Glomerular visceral epithelial cell (primary cell): Measurements from ENCODE around the gene HOXA2.
A peak's percentile ranks its signal among the peaks of the same experiment; 100 is the strongest.

Experiments
- DNase-seq: peaks from one replicate; pipeline ENCODE4 v3.0.0-alpha.2; 2016; ENCODE audit errors: extremely low spot score

The HOXA2 gene

DNA sequence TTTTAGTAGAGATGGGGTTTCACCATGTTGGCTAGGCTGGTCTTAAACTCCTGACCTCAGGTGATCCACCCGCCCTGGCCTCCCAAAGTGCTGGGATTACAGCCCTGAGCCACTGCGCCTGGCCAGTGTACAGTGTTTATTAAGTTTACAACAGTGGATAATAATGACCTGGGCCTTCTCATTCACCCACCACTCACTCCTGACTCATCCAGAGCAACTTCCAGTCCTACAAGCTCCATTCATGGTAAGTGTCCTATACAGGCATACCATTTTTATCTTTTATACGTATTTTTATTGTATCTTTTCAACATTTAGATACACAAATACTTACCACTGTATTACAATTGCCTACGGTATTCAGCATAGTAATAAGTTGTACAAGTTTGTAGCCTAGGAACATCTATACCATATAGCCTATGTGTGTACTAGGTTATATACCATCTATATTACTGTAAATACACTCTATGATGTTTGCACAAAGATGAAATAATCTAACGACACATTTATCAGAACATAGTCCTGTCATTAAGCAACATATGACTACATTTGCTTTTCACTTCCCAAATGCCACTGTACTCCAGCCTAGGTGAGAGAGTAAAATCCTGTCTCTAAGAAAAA lies 23.8 kb downstream of the HOXA2 start:
- no peak for DNase-seq

- DNase-seq = no peak
Observed at GRCh38 chr7:27073076-27073475, 29.4 kb downstream of the HOXA2 start.

DNA sequence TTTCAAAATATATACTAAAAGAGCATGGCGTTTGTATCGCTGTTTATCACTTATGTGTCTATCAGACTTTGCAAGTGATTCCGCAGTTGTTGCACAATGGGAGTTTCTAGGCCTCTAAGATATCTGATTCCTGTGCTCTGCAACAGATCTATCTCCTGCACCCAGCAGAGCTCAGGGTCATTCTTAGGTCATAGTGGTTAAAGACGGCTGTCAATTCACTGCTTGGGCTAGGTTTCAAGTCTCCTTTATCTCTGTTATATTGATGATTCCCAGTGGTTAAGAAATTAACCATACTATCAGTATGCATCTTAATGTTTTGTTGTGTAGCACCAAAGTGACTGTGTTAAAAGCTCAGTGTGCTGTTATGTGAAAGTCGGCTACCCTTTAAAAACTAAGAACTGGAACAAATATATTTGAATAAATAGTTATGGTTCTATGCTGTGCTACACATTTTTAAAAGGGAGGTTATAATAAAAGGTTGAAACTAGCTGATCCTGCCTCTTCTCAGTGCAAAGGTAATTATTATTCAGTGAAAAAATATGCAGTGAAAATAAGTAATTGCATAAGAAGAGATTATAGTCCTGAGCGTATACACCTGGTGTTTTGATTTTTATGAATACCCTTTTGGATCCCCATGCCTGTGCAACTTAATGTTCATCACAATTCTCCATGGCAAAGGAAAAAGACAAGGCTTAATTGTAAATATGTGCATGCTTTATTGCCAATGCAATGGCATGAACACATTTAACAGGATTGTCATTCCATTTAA lies 30.7 kb downstream of the HOXA2 start:
- DNase-seq = no peak

- DNase-seq = no peak
Observed at GRCh38 chr7:27068259-27068658, 34.2 kb downstream of the HOXA2 start.

- peak; percentile 23 for DNase-seq
Observed at GRCh38 chr7:27066148-27066547, 36.3 kb downstream of the HOXA2 start.

DNA sequence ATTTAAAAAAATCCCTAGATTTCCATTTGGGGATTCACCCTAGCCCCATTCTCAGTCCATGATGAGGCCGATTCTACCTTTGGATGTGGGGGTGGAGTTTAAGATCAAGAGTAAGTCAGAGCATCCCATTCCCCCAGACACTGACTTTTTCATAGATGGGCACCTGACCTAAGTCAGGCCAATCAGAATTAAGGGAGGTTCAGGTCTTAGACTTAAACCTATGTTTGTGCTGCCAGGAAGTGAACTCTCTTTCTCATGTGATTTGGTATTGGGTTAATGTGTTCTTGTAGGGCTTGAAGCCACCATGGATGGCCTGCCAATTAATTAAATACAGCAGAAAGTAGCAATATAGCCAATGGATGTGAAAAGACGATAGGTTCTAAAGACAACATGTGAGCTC lies 36.8 kb downstream of the HOXA2 start:
- no peak for DNase-seq

GRCh38 chr7:27064661-27065060 lies 37.8 kb downstream of the HOXA2 start:
- no peak for DNase-seq

GRCh38 chr7:27064159-27064558 lies 38.3 kb downstream of the HOXA2 start:
- peak; percentile 25 for DNase-seq

GRCh38 chr7:27062946-27063345 lies 39.5 kb downstream of the HOXA2 start:
- no peak for DNase-seq

DNA sequence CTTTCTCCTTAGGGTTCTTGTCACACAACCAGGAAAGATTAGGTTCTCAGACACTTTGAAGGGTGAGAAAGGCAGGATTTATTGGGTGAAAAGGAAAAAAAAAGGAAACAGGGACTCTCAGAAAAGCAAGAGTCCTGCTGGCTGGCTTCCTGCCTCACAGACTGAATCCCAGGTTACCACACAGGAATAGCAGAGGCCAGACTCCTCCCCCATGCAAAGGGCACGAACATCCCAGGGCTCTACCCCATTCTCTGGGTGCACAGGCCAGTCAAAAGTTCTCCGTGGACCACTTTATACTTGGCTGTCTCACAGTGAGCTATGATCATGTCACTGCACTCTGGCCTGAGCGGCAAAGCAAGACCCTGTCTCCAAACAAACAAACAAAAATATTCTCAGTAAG lies 49.3 kb downstream of the HOXA2 start:
- DNase-seq = peak; percentile 6

DNA sequence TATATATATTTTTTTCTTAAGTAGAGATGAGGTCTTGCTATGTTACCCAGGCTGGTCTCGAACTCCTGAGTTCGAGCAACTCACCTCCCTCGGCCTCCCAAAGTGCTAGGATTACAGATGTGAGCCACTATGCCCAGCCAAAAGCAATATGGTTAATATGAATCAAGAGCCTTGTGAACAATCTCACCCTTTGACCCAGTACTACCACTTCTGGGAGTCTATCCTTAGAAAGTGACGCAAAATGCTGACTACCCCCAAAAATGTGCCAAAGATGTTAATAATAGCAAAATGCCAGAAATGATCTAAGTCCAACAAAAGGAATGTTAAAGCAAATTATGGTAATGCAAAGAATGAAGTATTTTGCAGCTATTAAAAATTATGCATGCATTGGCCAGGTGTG lies 51.0 kb downstream of the HOXA2 start:
- DNase-seq = no peak
